Lung (tissue), 12 donors: ENCODE measurements around the gene SMAD1. TPM values are rescaled to one million over a fixed set of nuclear protein-coding genes. Genes with fewer than 3 reads are reported as not detected.

ENCODE experiments used
- ATAC-seq: fragments of 200-7000 bp; cut with Tn5 transposase; one replicate; pipeline ENCODE4 v1.9.1; 2020; ENCODE audit warnings: moderate number of reproducible peaks; ENCODE audit not compliant: insufficient read depth, low FRiP score
- DNase-seq, 3 donors: peaks; one replicate each; pipeline ENCODE4 v3.0.0-alpha.2; 2013 to 2017
- H3K27ac ChIP-seq, 2 donors: one replicate each; pipeline ENCODE4 v1.5.1; 2013; ENCODE audit warnings: mild to moderate bottlenecking in 2 of 2, moderate library complexity in 2 of 2, control low read depth in 1 of 2, inconsistent platforms in 1 of 2, low read depth in 1 of 2, low read length in 1 of 2
- H3K27me3 ChIP-seq, 3 donors: one replicate each; pipeline ENCODE4 v1.5.1; 2013; ENCODE audit warnings: low read length in 2 of 3; ENCODE audit not compliant: control insufficient read depth in 3 of 3, insufficient read depth in 3 of 3
- H3K36me3 ChIP-seq, 4 donors: one replicate each; pipeline ENCODE4 v1.5.1; 2013; ENCODE audit warnings: low read length in 4 of 4, mild to moderate bottlenecking in 1 of 4, moderate library complexity in 1 of 4; ENCODE audit not compliant: control insufficient read depth in 4 of 4, insufficient read depth in 4 of 4
- H3K4me1 ChIP-seq, 5 donors: one replicate each; pipeline ENCODE4 v1.5.1; 2013; ENCODE audit warnings: low read length in 5 of 5, mild to moderate bottlenecking in 2 of 5, moderate library complexity in 1 of 5; ENCODE audit not compliant: control insufficient read depth in 5 of 5, insufficient read depth in 5 of 5
- H3K4me3 ChIP-seq: one replicate; pipeline ENCODE4 v1.5.1; 2013; ENCODE audit warnings: mild to moderate bottlenecking, control low read depth, moderate library complexity
- H3K9ac ChIP-seq, 2 donors: one replicate each; pipeline ENCODE4 v1.5.1; 2013; ENCODE audit warnings: low read length in 2 of 2, control low read depth in 1 of 2; ENCODE audit not compliant: insufficient read depth in 1 of 2
- H3K9me3 ChIP-seq, 4 donors: one replicate each; pipeline ENCODE4 v1.5.1; 2013; ENCODE audit warnings: low read length in 3 of 4, mild to moderate bottlenecking in 1 of 4, moderate library complexity in 1 of 4; ENCODE audit not compliant: control insufficient read depth in 4 of 4, insufficient read depth in 3 of 4
- CTCF ChIP-seq: IDR thresholded peaks from 2 replicates; pipeline ENCODE4 v1.5.1; 2012; ENCODE audit warnings: mild to moderate bottlenecking; ENCODE audit errors: control extremely low read depth, extremely low read depth
- WGBS, 2 donors: extraction: QIAGEN DNeasy Blood & Tissue Kit; methylation state at CpG; one replicate each; pipeline ENCODE4 v1.1.7; 2013; 5-methylcytosine and 5-hydroxymethylcytosine counted together
- polyA plus RNA-seq, 2 donors: library from polyadenylated mRNA; stranded (reverse); fragments of 200-250 nt; gene quantifications; one replicate each; pipeline ENCODE4 v1.2.1, GENCODE V29; 2013
- total RNA-seq, 2 donors: library from RNA; depleted of rRNA in 1 of 2; stranded (reverse); fragments of >200 nt in 1 of 2; gene quantifications; one replicate each; pipeline ENCODE4 v1.2.1, GENCODE V29; 2014 to 2021
- donor health status: control.
- donor health status: control.
- donor health status: Bipolar disorder and iron deficiency.
- donor health status: healthy.
- donor health status: DM: yes; HTN: yes; CAD: no.

The SMAD1 gene
- total and polyA plus RNA-seq, 4 donors = 3.7 to 50.3 (median 19.9) TPM

- no peak for TF ChIP-seq CTCF
- DNase-seq (no peak), ATAC-seq (no peak)
- peak overlapping the region in 1 of 2 donors; percentile 57 for H3K27ac ChIP-seq
- H3K36me3 ChIP-seq = peaks cover 0 to 15% (median 6%) of the 10 kb centered on the region in 4 donors
- no peaks in the 10 kb centered on the region for H3K4me1 ChIP-seq
- H3K4me3 ChIP-seq = no peak overlapping the region
- no peak overlapping the region for H3K9ac ChIP-seq
- no peaks in the 10 kb centered on the region for H3K27me3 ChIP-seq
- WGBS, 2 donors = 85 to 91% methylated on average over 4 of the region's 4 CpGs
- H3K9me3 ChIP-seq = no peaks in the 10 kb centered on the region
Observed at GRCh38 chr4:145552181-145552822, 70.6 kb downstream of the SMAD1 start.

DNA sequence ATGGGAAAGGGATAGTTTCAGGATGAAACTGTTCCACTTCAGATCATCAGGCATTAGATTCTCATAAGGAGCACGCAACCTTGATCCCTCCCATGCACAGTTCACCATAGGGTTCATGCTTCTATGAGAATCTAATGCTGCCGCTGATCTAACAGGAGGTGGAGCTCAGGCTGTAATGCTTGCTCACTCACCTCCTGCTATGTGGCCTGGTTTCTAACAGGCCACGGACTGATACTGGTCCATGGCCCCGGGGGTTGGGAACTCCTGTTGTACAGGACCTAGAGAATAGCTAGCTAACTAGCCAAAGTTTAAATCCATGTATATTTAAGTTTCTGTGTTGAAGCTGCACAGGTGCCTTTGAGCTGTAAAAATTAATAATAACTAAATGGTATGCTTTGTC lies 71.7 kb downstream of the SMAD1 start:
- DNase-seq (no peak), ATAC-seq (no peak)
- H3K9me3 ChIP-seq = no peaks in the 10 kb centered on the region
- no peak for TF ChIP-seq CTCF
- H3K9ac ChIP-seq = no peak overlapping the region
- no peaks in the 10 kb centered on the region for H3K27me3 ChIP-seq
- H3K36me3 ChIP-seq = peaks cover 0 to 8% (median 4%) of the 10 kb centered on the region in 4 donors
- no peaks in the 10 kb centered on the region for H3K4me1 ChIP-seq
- no peak overlapping the region for H3K4me3 ChIP-seq
- 95 to 99% methylated on average over 4 of the region's 4 CpGs for WGBS, 2 donors
- H3K27ac ChIP-seq = no peak overlapping the region

GRCh38 chr4:145554691-145555090 lies 73.0 kb downstream of the SMAD1 start:
- H3K27ac ChIP-seq = no peak overlapping the region
- ATAC-seq (no peak), DNase-seq (no peak)
- no peaks in the 10 kb centered on the region for H3K27me3 ChIP-seq
- H3K36me3 ChIP-seq = peaks cover 0 to 11% (median 4%) of the 10 kb centered on the region in 4 donors
- no peaks in the 10 kb centered on the region for H3K9me3 ChIP-seq
- no peak for TF ChIP-seq CTCF
- H3K4me1 ChIP-seq = no peaks in the 10 kb centered on the region
- 87 to 95% methylated on average over 1 of the region's 1 CpG for WGBS, 2 donors
- H3K9ac ChIP-seq = no peak overlapping the region
- no peak overlapping the region for H3K4me3 ChIP-seq

DNA sequence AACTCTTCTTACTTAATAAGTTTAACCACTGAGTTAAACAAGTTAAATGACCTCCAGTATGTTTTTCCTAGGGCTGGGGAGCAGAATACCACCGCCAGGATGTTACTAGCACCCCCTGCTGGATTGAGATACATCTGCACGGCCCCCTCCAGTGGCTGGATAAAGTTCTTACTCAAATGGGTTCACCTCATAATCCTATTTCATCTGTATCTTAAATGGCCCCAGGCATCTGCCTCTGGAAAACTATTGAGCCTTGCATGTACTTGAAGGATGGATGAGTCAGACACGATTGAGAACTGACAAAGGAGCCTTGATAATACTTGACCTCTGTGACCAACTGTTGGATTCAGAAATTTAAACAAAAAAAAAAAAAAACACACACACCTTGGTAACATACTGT lies 76.1 kb downstream of the SMAD1 start:
- no peaks in the 10 kb centered on the region for H3K9me3 ChIP-seq
- H3K27ac ChIP-seq = no peak overlapping the region
- H3K27me3 ChIP-seq = no peaks in the 10 kb centered on the region
- ATAC-seq (peak; percentile 58), DNase-seq (peak; percentile 63 to 72 (median 63))
- no peaks in the 10 kb centered on the region for H3K4me1 ChIP-seq
- H3K36me3 ChIP-seq = peaks cover 0 to 12% (median 4%) of the 10 kb centered on the region in 4 donors
- peak; percentile 77 for TF ChIP-seq CTCF
- no peak overlapping the region for H3K4me3 ChIP-seq
- WGBS, 2 donors = 10% methylated on average over 3 of the region's 3 CpGs
- no peak overlapping the region for H3K9ac ChIP-seq
